ENCODE results near the gene GTPBP4.
"Not testable (repeated sequence)": the region's sequence is repeated elsewhere in the genome, so short reads cannot be mapped to it uniquely, and the experiment has no call there.

Gene GTPBP4

DNA sequence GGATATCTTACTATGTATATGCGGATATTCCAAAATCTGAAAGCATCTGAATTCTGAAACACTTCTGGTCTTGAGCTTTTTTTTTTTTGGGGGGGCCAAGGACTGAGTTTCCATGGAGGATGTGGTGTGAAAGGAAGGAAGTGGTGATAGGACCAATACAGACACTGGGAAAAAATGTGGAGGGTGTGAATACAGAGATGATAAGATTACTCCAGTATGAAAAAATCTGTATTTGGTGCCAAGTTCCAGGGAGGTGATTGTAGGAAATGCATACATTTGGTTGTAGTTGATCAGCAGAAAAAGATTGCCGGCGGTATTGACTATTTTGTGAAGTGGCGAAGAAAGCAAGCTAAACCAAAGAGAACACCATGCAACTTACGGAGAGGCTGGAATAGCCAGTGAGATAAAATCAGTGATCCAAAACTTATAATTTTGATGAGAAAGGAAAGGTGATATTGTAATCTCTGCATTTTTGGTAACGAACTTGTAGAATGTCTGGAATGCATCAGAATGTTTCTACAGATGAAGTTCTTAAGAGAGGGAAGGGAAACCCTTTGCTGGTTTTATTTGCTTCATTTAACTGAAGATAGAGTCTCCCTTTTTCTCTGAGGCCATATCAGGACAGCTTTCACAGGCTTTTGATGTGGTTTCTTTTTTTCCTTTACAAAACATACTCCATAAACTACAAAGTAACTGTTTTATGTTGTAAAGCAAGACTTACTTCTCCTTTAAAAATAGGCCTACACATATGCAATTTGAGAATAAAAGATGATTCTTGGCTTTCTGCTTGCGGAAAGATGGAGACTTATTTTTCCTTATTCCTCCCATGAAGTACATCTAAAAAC lies 73.9 kb downstream of the GTPBP4 start:
- DNase-seq: peak; percentile 44

- DNase-seq: peak; percentile 49
Observed at GRCh38 chr10:1063232-1063865, 75.1 kb downstream of the GTPBP4 start.

DNA sequence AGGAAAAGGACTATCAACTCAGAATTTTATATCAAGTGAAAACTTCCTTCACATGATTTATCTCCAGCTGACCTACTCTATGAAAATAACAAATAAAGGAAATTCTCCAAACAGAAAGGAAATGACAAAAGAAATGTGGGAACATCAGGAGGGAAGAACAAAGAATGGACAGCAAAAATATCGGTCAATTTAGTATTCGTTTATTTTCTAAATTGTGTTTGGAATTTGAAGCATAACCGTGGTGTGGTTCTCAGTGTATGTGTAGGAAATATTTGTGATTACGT lies 76.7 kb downstream of the GTPBP4 start:
- DNase-seq: no peak

GRCh38 chr10:1066734-1067133 lies 78.5 kb downstream of the GTPBP4 start:
- DNase-seq: not testable (repeated sequence)

GRCh38 chr10:1068380-1069361 lies 80.4 kb downstream of the GTPBP4 start:
- no peak for DNase-seq

Measured in central memory CD4-positive, alpha-beta T cell (primary cell).